GM21717 (cell line): ENCODE data around the gene PI3.

Experiments
- ATAC-seq: cut with Tn5 transposase; IDR thresholded peaks from one replicate; pipeline ENCODE4 v1.9.1; 2021; ENCODE audit warnings: mild to moderate bottlenecking, moderate library complexity; ENCODE audit not compliant: unreplicated experiment

The PI3 gene

DNA sequence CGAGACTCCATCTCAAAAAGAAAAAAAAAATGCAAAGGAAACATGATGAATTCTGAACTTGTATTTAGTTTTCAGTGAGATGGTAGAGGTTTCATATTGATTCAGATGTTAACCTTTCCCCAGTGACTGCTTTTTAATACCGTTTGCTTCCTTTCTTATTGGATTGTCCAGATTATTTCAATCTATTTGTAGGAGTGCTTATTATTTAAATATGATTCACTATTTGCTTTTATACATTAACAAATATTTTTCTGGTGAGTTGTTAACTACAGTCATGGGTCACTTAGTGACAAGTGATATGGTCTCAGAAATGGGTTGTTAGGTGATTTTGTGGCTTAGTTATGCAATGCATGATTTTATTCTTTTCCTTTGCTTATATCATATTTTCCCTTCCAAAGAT lies 8.4 kb downstream of the PI3 start:
- ATAC-seq, result no peak

GRCh38 chr20:45187693-45188092 lies 13.0 kb downstream of the PI3 start:
- no peak for ATAC-seq

GRCh38 chr20:45189067-45189609 lies 14.4 kb downstream of the PI3 start:
- ATAC-seq, result no peak

GRCh38 chr20:45189861-45190260 lies 15.2 kb downstream of the PI3 start:
- ATAC-seq, result no peak

- no peak for ATAC-seq
Measured at GRCh38 chr20:45191926-45192325, 17.2 kb downstream of the PI3 start.

- no peak for ATAC-seq
Measured at GRCh38 chr20:45193331-45193730, 18.6 kb downstream of the PI3 start.

DNA sequence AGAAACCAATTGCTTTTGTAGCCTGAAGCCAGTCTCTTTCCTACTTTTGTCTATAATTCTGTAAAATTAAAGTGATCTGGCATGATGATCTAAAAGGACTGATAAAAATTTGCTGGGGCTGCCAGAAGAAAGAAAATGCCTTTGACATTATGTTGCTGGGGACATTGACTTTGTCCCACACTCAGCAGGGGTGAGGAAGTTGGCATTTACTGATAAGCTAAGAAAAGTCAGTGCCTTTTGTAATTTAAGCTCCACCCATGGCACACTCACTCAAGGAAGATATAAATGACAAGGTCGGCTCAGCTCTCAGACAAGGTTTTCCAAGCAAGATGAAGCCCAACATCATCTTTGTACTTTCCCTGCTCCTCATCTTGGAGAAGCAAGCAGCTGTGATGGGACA lies 32.0 kb downstream of the PI3 start, which contains the start of gene SEMG1:
TSS of gene SEMG1 (plus strand) at position 309 of the 400 bp plus-strand sequence. CDS start at position 330, 21 bp downstream.
- no peak for ATAC-seq

DNA sequence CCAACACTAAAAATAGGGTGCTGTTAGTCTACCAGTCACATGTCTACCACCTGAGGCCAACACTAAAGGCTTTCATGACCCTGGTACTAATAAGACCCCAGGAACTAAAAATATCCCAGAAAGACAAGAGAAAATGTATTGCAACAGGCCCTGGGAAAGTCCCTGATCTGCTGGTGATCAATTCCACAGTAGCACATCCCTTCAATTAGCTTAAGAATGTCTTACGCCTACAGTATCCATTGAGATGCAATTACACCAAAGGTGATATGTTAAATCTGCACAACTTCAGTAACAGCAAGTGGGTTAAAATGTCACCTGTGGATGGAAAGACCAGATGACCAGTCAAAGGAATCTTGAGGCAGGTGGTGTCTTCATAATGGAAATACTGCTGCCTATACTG lies 35.2 kb downstream of the PI3 start:
- no peak for ATAC-seq

- no peak for ATAC-seq
Measured at GRCh38 chr20:45211569-45212474, 37.1 kb downstream of the PI3 start.

GRCh38 chr20:45212836-45213235 lies 38.1 kb downstream of the PI3 start:
- ATAC-seq, result no peak

GRCh38 chr20:45218124-45218523 lies 43.4 kb downstream of the PI3 start:
- ATAC-seq, result no peak

GRCh38 chr20:45218636-45219035 lies 43.9 kb downstream of the PI3 start:
- ATAC-seq, result no peak

GRCh38 chr20:45221076-45221475 lies 46.4 kb downstream of the PI3 start, which contains the start of gene SEMG2:
TSS of gene SEMG2 (plus strand) at chr20:45221373. CDS start at chr20:45221390, 17 bp downstream.
- no peak for ATAC-seq

DNA sequence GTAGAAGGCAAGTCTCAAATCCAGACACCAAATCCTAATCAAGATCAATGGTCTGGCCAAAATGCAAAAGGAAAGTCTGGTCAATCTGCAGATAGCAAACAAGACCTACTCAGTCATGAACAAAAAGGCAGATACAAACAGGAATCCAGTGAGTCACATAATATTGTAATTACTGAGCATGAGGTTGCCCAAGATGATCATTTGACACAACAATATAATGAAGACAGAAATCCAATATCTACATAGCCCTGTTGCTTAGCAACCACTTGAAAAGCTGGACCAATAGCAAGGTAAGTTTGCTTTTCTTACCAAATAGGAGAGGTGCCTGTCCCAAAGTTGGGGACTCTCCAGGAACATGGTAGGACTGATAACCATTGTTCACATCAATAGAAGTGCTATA lies 48.4 kb downstream of the PI3 start:
- ATAC-seq, result no peak
